ENCODE data around the gene NPY4R2. TPM values are rescaled to one million over a fixed set of nuclear protein-coding genes. Genes with fewer than 3 reads are reported as not detected.
"Not testable (repeated sequence)": the region's sequence is repeated elsewhere in the genome, so short reads cannot be mapped to it uniquely, and the experiment has no call there.

NPY4R2 gene
- total RNA-seq, 4 donors from 2014 or later = 3.3 to 18.6 (median 5.1) TPM; not detected in 1

- H3K27me3 ChIP-seq, DNase-seq, H3K4me1 ChIP-seq, H3K9me3 ChIP-seq, H3K27ac ChIP-seq, H3K36me3 ChIP-seq, H3K4me3 ChIP-seq: not testable (repeated sequence)
These were observed 2.5 kb upstream of the NPY4R2 start for GRCh38 chr10:47915849-47916548.

DNA sequence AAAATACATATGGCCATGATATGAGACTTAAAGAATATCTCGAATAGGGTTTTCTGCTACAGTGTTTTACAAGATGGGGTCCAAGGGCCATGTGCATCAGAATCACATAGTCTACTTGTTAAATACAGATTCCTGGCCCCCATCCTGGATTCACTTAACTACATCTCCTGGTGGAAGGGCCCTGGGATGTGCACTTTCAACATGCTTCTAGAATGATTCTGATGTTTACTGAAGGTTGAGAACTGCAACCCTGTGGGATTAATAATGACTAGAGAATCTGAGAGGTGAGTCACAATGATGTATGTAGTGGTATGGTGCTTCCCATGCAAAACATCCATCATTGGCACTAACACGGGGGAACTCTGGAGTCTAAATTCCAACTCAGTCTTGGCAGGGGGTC is 2.1 kb downstream of the NPY4R2 start:
- H3K36me3 ChIP-seq, H3K9me3 ChIP-seq, H3K27me3 ChIP-seq, DNase-seq, H3K4me3 ChIP-seq, H3K4me1 ChIP-seq, H3K27ac ChIP-seq: not testable (repeated sequence)

GRCh38 chr10:47922503-47922902 is 4.0 kb downstream of the NPY4R2 start:
- not testable (repeated sequence) for H3K4me1 ChIP-seq, H3K9me3 ChIP-seq, H3K36me3 ChIP-seq, DNase-seq, H3K27ac ChIP-seq, H3K4me3 ChIP-seq, H3K27me3 ChIP-seq

GRCh38 chr10:47924628-47925027 is 6.2 kb downstream of the NPY4R2 start:
- H3K4me1 ChIP-seq, H3K4me3 ChIP-seq, H3K27me3 ChIP-seq, H3K9me3 ChIP-seq, H3K27ac ChIP-seq, DNase-seq, H3K36me3 ChIP-seq: not testable (repeated sequence)

- not testable (repeated sequence) for DNase-seq, H3K27me3 ChIP-seq, H3K4me1 ChIP-seq, H3K36me3 ChIP-seq, H3K9me3 ChIP-seq, H3K4me3 ChIP-seq, H3K27ac ChIP-seq
These were observed 8.9 kb downstream of the NPY4R2 start for GRCh38 chr10:47927147-47927916.

DNA sequence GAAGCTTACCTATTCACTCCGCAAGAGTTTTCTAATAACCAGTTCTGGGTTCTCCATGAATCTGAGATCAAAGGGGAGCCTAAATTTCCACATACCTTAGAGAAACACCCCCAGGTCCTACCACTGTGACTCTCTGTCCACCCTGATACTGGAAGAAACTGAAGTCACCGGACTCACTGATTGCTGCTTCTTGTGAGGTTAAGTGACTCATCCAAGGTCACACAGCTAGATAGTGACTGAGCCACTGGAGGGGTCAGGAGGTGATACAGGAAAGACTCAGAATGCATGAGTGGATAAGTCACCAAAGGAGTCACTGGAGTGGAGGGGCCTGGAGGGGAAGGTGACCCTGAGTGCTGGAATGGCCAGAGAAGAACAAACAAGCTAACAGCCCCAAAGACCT is 9.8 kb downstream of the NPY4R2 start:
- not testable (repeated sequence) for H3K27me3 ChIP-seq, H3K4me1 ChIP-seq, H3K4me3 ChIP-seq, H3K27ac ChIP-seq, H3K9me3 ChIP-seq, DNase-seq, H3K36me3 ChIP-seq

DNA sequence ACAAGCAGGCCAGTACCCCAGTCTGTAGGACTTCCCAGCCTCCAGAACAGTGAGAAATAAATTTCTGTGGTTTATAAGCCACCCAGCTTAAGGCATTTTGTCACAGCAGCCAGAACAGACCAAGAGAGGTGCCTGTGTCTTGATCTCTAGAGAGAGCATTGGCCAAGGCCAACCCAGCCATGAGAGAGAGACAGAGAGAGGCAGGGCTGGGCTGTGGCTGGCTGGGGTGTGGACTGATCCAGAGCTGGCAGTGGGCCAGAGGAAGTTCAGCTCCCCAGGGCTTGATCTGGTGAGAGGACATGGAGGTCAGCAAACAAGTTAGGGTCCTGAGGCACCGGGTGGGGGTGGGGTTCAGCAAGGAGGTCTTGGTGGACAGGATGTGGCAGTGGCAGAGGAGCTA is 14.4 kb downstream of the NPY4R2 start:
- not testable (repeated sequence) for H3K9me3 ChIP-seq, H3K4me3 ChIP-seq, H3K36me3 ChIP-seq, DNase-seq, H3K27me3 ChIP-seq, H3K27ac ChIP-seq, H3K4me1 ChIP-seq

DNA sequence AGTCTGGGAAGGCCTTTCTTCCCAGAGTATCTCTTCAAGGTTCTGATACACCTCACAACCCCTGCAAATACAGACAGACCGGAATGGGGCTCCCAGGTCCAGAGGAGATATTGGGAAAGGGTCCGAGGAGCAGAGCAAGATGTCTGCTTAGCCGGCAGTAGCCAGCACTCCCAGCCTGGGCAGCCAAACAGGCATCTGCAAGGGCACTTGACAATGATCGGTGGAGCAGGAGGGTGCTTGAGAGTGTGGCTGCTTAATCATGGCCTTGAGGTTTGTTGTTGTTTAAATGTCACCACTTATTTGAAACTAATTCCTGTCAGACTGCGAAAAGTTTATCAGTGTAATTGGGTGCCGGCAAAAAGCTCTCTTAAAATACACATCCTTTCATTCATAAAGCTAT is 15.0 kb downstream of the NPY4R2 start:
- H3K27ac ChIP-seq, H3K4me3 ChIP-seq, H3K9me3 ChIP-seq, H3K4me1 ChIP-seq, H3K27me3 ChIP-seq, H3K36me3 ChIP-seq, DNase-seq: not testable (repeated sequence)

GRCh38 chr10:47936772-47937228 is 18.3 kb downstream of the NPY4R2 start:
- H3K9me3 ChIP-seq, H3K27me3 ChIP-seq, H3K4me3 ChIP-seq, H3K4me1 ChIP-seq, H3K36me3 ChIP-seq: not testable (repeated sequence)
- peak overlapping the region in 2 of 4 donors; percentile 48 to 62 for H3K27ac ChIP-seq
- DNase-seq = peak in 1 of 3 donors; percentile 44

DNA sequence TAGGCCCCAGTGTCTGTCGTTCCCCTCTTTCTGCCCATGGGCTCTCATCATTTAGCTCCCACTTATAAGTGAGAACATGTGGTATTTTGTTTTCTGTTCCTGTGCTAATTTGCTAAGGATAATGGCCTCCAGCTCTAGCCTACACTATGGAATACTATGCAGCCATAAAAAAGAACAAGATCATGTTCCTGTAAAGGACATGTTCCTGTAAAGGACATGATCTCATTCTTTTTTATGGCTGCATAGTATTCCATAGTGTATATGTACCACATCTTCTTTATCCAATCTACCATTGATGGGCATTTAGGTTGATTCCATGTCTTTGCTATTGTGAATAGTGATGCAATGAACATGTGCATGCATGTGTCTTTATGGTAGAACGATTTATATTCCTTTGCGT is 19.2 kb downstream of the NPY4R2 start:
- H3K4me1 ChIP-seq, H3K27me3 ChIP-seq, H3K27ac ChIP-seq, DNase-seq, H3K4me3 ChIP-seq, H3K36me3 ChIP-seq, H3K9me3 ChIP-seq: not testable (repeated sequence)

DNA sequence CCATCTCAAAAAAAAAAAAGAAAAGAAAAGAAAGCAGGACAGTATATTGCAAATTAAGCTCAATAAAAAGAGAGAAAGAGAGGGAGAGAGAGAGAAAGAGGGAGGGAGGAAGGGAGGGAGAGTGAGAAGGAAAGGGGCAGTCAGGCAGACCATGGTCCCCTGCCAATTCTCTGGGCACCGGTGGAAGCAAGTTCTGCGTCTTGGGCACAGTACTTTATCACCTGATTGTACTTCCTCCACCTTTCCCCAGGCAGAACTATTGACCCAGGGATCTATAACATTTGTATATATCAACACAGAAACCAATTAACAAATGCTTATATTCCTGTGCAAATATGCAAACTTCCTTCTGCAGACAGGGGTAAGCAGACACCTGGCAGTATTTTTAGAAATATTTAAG is 22.4 kb downstream of the NPY4R2 start:
- not testable (repeated sequence) for H3K4me3 ChIP-seq, H3K36me3 ChIP-seq, H3K27me3 ChIP-seq, DNase-seq, H3K4me1 ChIP-seq, H3K9me3 ChIP-seq, H3K27ac ChIP-seq

DNA sequence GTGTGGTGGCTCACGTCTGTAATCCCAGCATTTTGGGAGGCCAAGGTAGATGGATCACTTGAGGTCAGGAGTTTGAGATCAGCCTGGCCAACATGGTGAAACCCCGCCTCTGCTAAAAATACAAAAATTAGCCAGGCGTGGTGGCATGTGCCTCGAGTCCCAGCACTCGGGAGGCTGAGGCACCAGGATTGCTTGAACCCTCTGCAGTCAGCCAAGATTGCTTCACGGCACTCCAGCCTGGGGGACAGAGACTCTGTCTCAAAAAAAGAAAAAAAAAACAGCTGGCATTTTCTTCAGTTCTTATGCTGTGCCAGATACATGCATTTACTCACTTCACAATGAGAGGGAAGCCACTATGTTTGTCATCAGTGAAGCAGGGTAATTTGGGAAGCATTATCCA is 22.9 kb downstream of the NPY4R2 start:
- H3K4me3 ChIP-seq, DNase-seq: not testable (repeated sequence)

GRCh38 chr10:47942351-47943019 is 24.0 kb downstream of the NPY4R2 start:
- not testable (repeated sequence) for H3K4me3 ChIP-seq, H3K27ac ChIP-seq, H3K36me3 ChIP-seq, DNase-seq, H3K9me3 ChIP-seq, H3K4me1 ChIP-seq, H3K27me3 ChIP-seq

More for the DNA sequence above, 22.9 kb downstream of the NPY4R2 start:
- H3K36me3 ChIP-seq, H3K27me3 ChIP-seq, H3K27ac ChIP-seq, H3K9me3 ChIP-seq, H3K4me1 ChIP-seq: not testable (repeated sequence)

GRCh38 chr10:47943328-47943727 is 24.9 kb downstream of the NPY4R2 start:
- DNase-seq, H3K36me3 ChIP-seq, H3K27me3 ChIP-seq, H3K4me3 ChIP-seq, H3K27ac ChIP-seq, H3K9me3 ChIP-seq, H3K4me1 ChIP-seq: not testable (repeated sequence)

DNA sequence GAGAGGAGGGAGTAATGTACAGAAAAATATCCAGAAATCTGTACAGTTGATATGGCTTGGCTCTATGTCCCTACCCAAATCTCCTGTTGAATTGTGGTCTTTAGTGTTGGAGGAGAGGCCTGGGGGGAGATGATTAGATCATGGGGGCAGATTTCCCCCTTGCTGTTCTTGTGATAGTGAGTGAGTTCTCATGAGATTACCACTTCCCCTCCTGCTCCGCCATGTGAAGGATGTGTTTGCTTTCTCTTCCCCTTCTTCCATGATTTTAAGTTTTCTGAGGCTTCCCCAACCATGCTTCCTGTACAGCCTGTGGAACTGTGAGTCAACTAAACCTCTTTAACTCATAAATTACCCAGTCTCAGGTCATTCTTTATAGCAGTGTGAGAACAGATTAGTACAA is 29.0 kb downstream of the NPY4R2 start:
- H3K27ac ChIP-seq, DNase-seq, H3K27me3 ChIP-seq, H3K4me1 ChIP-seq, H3K9me3 ChIP-seq, H3K4me3 ChIP-seq, H3K36me3 ChIP-seq: not testable (repeated sequence)

Measured in Peyer's patch (tissue), 4 donors.